GM10266 (cell line): ENCODE data around the gene HOXA13.

Experiments
- DNase-seq: peaks from one replicate; pipeline ENCODE4 v3.0.0; 2012; ENCODE audit errors: extremely low spot score
- CTCF ChIP-seq: IDR thresholded peaks from 2 replicates; pipeline ENCODE4 v1.5.1; 2012; ENCODE audit warnings: mild to moderate bottlenecking, low read depth; ENCODE audit not compliant: control insufficient read depth, insufficient read depth; ENCODE audit errors: missing control alignments

Gene HOXA13

GRCh38 chr7:27182861-27183681 is 16.8 kb downstream of the HOXA13 start:
- no peak for DNase-seq
- no peak for TF ChIP-seq CTCF

- no peak for DNase-seq
- no peak for TF ChIP-seq CTCF
These were observed 17.5 kb downstream of the HOXA13 start for GRCh38 chr7:27182285-27182841.

GRCh38 chr7:27181795-27182275 is 18.1 kb downstream of the HOXA13 start:
- no peak for TF ChIP-seq CTCF
- no peak for DNase-seq

GRCh38 chr7:27180431-27181420 is 19.2 kb downstream of the HOXA13 start:
- no peak for DNase-seq
- TF ChIP-seq CTCF: no peak

- peak; percentile 77 for TF ChIP-seq CTCF
- peak; percentile 86 for DNase-seq
These were observed 20.1 kb downstream of the HOXA13 start for GRCh38 chr7:27179503-27180430.

GRCh38 chr7:27179030-27179429 is 20.9 kb downstream of the HOXA13 start:
- TF ChIP-seq CTCF: no peak

More at GRCh38 chr7:27179030-27179429, 20.9 kb downstream of the HOXA13 start:
- DNase-seq: no peak
